Measurements from ENCODE around the gene DLAT. TPM values are rescaled to one million over a fixed set of nuclear protein-coding genes. Genes with fewer than 3 reads are reported as not detected.
A peak's percentile ranks its signal among the peaks of the same experiment; 100 is the strongest.
"Not testable (repeated sequence)": the region's sequence is repeated elsewhere in the genome, so short reads cannot be mapped to it uniquely, and the experiment has no call there.

DLAT gene
- total RNA-seq, 2 donors from 2014 or later = 19.9 to 21.2 TPM

DNA sequence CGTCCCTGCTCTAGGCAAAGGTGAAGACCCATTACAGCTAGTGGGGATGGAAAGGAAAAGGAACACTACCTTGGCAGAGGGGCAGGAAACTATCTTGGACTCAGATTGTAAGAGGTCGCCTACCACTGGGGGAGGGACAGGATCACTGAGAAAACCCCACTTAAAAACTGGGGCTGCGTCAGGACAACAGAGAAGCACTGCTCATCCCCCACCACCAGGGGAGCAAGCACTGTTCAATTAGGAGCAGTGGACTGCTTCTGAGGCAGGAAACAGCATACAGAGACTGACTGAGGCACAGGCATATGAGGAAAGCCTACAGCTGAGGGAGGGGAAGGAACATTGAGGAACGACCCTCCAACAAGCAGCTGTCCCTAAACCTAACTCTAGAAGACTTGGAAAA lies 20.8 kb upstream of the DLAT start:
- no peaks in the 10 kb centered on the region for H3K9me3 ChIP-seq
- no peaks in the 10 kb centered on the region for H3K27me3 ChIP-seq (replicated peaks; ENCODE audit: insufficient read depth)
- H3K36me3 ChIP-seq = peaks cover 0 to 18% of the 10 kb centered on the region in 2 donors
- H3K4me1 ChIP-seq (replicated peaks) = no peaks in the 10 kb centered on the region
- intact Hi-C loops (cut with DNase I) = no loop called here
- no peak for TF ChIP-seq POLR2A (IDR thresholded peaks at IDR 0.05)
- no peak for TF ChIP-seq POLR2AphosphoS5 (IDR thresholded peaks at IDR 0.05)
- TF ChIP-seq, protein P1, sequence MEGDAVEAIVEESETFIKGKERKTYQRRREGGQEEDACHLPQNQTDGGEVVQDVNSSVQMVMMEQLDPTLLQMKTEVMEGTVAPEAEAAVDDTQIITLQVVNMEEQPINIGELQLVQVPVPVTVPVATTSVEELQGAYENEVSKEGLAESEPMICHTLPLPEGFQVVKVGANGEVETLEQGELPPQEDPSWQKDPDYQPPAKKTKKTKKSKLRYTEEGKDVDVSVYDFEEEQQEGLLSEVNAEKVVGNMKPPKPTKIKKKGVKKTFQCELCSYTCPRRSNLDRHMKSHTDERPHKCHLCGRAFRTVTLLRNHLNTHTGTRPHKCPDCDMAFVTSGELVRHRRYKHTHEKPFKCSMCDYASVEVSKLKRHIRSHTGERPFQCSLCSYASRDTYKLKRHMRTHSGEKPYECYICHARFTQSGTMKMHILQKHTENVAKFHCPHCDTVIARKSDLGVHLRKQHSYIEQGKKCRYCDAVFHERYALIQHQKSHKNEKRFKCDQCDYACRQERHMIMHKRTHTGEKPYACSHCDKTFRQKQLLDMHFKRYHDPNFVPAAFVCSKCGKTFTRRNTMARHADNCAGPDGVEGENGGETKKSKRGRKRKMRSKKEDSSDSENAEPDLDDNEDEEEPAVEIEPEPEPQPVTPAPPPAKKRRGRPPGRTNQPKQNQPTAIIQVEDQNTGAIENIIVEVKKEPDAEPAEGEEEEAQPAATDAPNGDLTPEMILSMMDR (IDR thresholded peaks at IDR 0.05) = no peak
- no peak for DNase-seq (ENCODE audit: low spot score)
- no peak overlapping the region for H3K4me3 ChIP-seq
- WGBS = 74% methylated on average over 4 of the region's 4 CpGs
- H3K27ac ChIP-seq = no peak overlapping the region

DNA sequence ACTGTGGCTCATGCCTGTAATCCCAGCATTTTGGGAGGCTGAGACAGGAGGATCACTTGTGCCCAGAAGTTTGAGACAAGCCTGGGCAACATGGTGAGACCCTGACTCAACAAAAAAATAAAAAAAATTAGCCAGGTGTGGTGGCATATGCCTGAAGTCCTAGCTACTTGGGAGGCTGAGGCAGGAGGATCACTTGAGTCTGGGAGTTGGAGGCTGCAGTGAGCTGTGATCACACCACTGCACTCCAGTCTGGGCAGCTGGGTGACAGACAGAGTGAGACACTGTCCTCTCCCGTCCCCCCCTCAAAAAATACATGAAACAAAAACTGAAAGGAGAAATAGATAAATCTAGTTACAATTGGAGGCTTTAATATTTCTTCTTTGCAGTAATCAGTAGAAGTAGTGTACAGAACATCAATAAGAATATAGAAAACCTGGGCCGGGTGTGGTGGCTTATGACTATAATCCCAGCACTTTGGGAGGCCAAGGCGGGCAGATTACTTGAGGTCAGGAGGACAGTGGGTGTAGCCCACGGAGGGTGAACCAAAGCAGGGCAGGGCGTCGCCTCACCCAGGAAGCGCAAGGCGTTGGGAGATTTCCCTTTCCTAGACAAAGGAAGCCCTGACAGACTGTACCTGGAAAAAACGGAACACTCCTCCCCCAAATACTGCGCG lies 19.6 kb upstream of the DLAT start:
- WGBS = 92% methylated on average over 11 of the region's 11 CpGs
- peaks cover 0 to 8% of the 10 kb centered on the region in 2 donors for H3K36me3 ChIP-seq
- no peaks in the 10 kb centered on the region for H3K9me3 ChIP-seq
- DNase-seq (ENCODE audit: low spot score) = no peak
- no peak overlapping the region for H3K27ac ChIP-seq
- no peak overlapping the region for H3K4me3 ChIP-seq
- intact Hi-C loops (cut with DNase I) = no loop called here
- TF ChIP-seq POLR2A (IDR thresholded peaks at IDR 0.05) (no peak), POLR2AphosphoS5 (IDR thresholded peaks at IDR 0.05) (no peak)
- TF ChIP-seq, protein P1 (IDR thresholded peaks at IDR 0.05) = no peak
- no peaks in the 10 kb centered on the region for H3K4me1 ChIP-seq (replicated peaks)
- H3K27me3 ChIP-seq (replicated peaks; ENCODE audit: insufficient read depth) = no peaks in the 10 kb centered on the region

DNA sequence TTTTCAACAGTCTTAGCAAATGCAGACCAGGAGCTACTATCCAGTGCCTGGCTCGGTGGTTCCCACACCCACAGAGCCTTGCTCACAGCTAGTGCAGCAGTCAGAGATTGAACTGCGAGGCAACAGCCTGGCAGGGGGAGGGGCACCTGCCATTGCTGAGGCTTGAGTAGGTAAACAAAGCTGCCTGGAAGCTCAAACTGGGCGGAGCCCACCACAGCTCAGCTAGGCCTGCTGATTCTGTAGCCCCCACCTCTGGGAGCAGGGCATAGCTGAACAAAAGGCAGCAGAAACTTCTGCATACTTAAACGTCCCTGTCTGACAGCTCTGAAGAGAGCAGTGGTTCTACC lies 19.1 kb upstream of the DLAT start:
- DNase-seq (ENCODE audit: low spot score); H3K9me3 ChIP-seq; H3K36me3 ChIP-seq; H3K4me3 ChIP-seq; H3K27ac ChIP-seq; intact Hi-C loops (cut with DNase I); H3K27me3 ChIP-seq (replicated peaks; ENCODE audit: insufficient read depth); H3K4me1 ChIP-seq (replicated peaks): not testable (repeated sequence)
- WGBS = 60% methylated on average over 4 of the region's 4 CpGs

DNA sequence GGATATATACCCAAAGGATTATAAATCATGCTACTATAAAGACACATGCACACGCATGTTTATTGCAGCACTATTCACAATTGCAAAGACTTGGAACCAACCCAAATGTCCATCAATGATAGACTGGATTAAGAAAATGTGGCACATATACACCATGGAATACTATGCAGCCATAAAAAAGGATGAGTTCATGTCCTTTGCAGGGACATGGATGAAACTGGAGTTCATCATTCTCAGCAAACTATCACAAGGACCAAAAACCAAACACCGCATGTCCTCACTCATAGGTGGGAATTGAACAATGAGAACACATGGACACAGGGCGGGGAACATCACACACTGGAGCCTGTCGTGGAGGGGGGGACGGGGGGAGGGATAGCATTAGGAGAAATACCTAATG lies 13.8 kb upstream of the DLAT start:
- DNase-seq (ENCODE audit: low spot score); H3K4me1 ChIP-seq (replicated peaks); H3K27ac ChIP-seq; H3K9me3 ChIP-seq; H3K4me3 ChIP-seq; intact Hi-C loops (cut with DNase I); H3K27me3 ChIP-seq (replicated peaks; ENCODE audit: insufficient read depth); H3K36me3 ChIP-seq: not testable (repeated sequence)
- WGBS = 85% methylated on average over 5 of the region's 5 CpGs

DNA sequence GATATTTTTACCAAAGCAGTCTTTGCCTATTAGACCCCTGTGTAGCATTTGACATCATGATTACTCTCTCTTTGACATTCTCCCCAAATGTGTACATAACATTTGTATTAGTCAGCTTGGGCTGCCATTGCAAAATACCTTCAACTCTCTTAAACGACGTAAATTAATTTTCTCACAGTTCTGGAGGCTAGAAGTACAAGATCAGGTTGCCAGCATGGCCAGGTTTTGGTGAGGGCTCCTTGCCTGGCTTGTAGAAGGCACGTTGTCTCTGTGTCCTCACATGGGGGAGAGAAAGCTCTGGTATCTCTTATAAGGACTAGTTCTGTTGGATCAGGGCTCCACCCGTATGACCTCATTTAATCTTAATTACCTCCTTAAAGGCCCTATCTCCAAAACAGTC lies 12.3 kb upstream of the DLAT start:
- intact Hi-C loops (cut with DNase I) = no loop called here
- 62% methylated on average over 4 of the region's 4 CpGs for WGBS
- Histone ChIP-seq H3K36me3 (no peaks in the 10 kb centered on the region), H3K9me3 (no peaks in the 10 kb centered on the region), H3K27ac (no peak overlapping the region), H3K27me3 (replicated peaks; ENCODE audit: insufficient read depth) (no peaks in the 10 kb centered on the region), H3K4me3 (no peak overlapping the region), H3K4me1 (replicated peaks) (no peaks in the 10 kb centered on the region)
- TF ChIP-seq POLR2AphosphoS5 (IDR thresholded peaks at IDR 0.05) = no peak
- no peak for TF ChIP-seq POLR2A (IDR thresholded peaks at IDR 0.05)
- TF ChIP-seq, protein P1 (IDR thresholded peaks at IDR 0.05) = no peak
- DNase-seq (ENCODE audit: low spot score) = no peak

DNA sequence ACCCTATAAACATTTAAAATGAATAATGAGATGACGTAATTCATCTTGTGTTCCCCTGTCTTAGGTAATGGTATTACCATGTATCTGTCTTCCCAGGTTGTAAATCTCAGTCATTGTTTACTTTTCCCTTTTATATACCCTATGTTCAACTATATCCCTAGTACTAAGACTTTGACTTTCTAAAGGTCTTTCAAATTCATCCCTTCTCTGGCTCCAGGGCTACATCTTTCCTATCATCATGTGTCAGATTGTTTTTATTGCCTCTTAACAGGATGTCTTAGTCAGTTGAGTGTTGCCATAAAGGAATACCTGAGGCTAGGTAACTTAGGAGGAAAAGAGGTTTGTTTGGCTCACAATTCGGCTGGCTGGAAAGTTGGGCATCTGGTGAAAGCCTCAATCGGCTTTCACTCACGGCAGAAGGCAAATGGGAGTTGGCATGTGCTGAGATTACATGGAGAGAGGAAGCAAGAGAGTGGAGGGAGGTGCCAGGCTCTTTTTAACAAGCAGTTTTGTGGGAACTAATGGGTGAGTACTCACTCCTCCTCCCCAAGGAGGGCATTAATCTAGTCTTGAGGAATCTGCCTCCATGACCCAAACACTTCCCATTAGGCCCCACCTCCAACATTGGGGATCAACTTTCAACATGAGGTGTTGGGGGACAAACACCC lies 11.6 kb upstream of the DLAT start:
- 40% methylated on average over 4 of the region's 4 CpGs for WGBS
- no peaks in the 10 kb centered on the region for H3K4me1 ChIP-seq (replicated peaks)
- intact Hi-C loops (cut with DNase I) = no loop called here
- no peaks in the 10 kb centered on the region for H3K36me3 ChIP-seq
- TF ChIP-seq POLR2AphosphoS5 (IDR thresholded peaks at IDR 0.05) (peak; percentile 21), POLR2A (IDR thresholded peaks at IDR 0.05) (no peak)
- H3K9me3 ChIP-seq = no peaks in the 10 kb centered on the region
- no peaks in the 10 kb centered on the region for H3K27me3 ChIP-seq (replicated peaks; ENCODE audit: insufficient read depth)
- no peak overlapping the region for H3K4me3 ChIP-seq
- peak overlapping the region in 1 of 2 donors; percentile 56 for H3K27ac ChIP-seq
- no peak for DNase-seq (ENCODE audit: low spot score)
